Endothelial cell of umbilical vein (primary cell): ENCODE measurements around the gene RNF112. TPM values are rescaled to one million over a fixed set of nuclear protein-coding genes. Genes with fewer than 3 reads are reported as not detected.

Experiments
- BruUV-seq: library from RNA; stranded (reverse); fragments of 400-500 nt; replicated peaks from 2 replicates; lab custom pipeline; 2021; lab: Mats Ljungman, UMichigan
- CTCF ChIA-PET: fragments of 300-600, 350-600 bp; sonication (Branson Sonifier 250); formaldehyde crosslinking; loops from one replicate; lab custom pipeline; 2021; ENCODE audit warnings: antibody characterized with exemption, inconsistent platforms; lab: Charles Lee
- POLR2A ChIA-PET: fragments of 300-600, 350-600 bp; sonication (Branson Sonifier 250); formaldehyde crosslinking; loops from one replicate; lab custom pipeline; 2021; ENCODE audit warnings: antibody characterized with exemption, inconsistent platforms; lab: Charles Lee
- DNase-seq: peaks from one replicate; pipeline ENCODE4 v3.0.0-alpha.2; 2011; ENCODE audit warnings: low read depth, low spot score
- FAIRE-seq: peaks from 2 replicates; lab custom pipeline; 2011; peaks lifted over from hg19 to GRCh38; lab: Jason Lieb, UNC
- H2AFZ ChIP-seq: 2 replicates; pipeline ENCODE4 v1.6.0; 2012; ENCODE audit warnings: low read depth, low read length, control low read depth, inconsistent platforms
- H3K27ac ChIP-seq: 2 replicates; pipeline ENCODE4 v1.5.1; 2011; ENCODE audit warnings: low read depth, mild to moderate bottlenecking, control low read depth, low read length, moderate library complexity; ENCODE audit not compliant: insufficient read depth
- H3K27me3 ChIP-seq, 2 experiments: 2 replicates each; pipeline versions ENCODE4 v1.6.0 to v1.6.1; 2011; ENCODE audit warnings: low read length in 2 of 2, mixed read lengths in 1 of 2; ENCODE audit not compliant: control insufficient read depth in 2 of 2, insufficient read depth in 2 of 2
- H3K36me3 ChIP-seq, 2 experiments: 2 replicates in 1 of 2; 3 replicates in 1 of 2; pipeline ENCODE4 v1.5.1; 2011; ENCODE audit warnings: low read length in 2 of 2, mild to moderate bottlenecking in 1 of 2, moderate library complexity in 1 of 2; ENCODE audit not compliant: control insufficient read depth in 2 of 2, insufficient read depth in 2 of 2; ENCODE audit errors: extremely low read depth in 1 of 2
- H3K4me1 ChIP-seq: 3 replicates; pipeline ENCODE4 v1.5.1; 2011; ENCODE audit warnings: mild to moderate bottlenecking, low read length; ENCODE audit not compliant: control insufficient read depth, insufficient read depth; ENCODE audit errors: extremely low read depth
- H3K4me2 ChIP-seq: 2 replicates; pipeline ENCODE4 v1.6.1; 2011; ENCODE audit warnings: low read length, control low read depth, mixed read lengths; ENCODE audit not compliant: insufficient read depth
- H3K4me3 ChIP-seq, 3 experiments: fragments of 200-600 bp in 1 of 3; sonication (generic), shearing (Covaris generic) in 1 of 3; replicated peaks in 1 of 3; 2 replicates each; pipeline ENCODE4 v1.5.1; 2011 to 2016; ENCODE audit warnings: control low read depth in 3 of 3, low read length in 3 of 3, mild to moderate bottlenecking in 2 of 3, inconsistent platforms in 1 of 3, low read depth in 1 of 3, moderate library complexity in 1 of 3; ENCODE audit not compliant: insufficient read depth in 1 of 3
- H3K79me2 ChIP-seq: 2 replicates; pipeline ENCODE4 v1.6.0; 2012; ENCODE audit warnings: low read length, inconsistent platforms; ENCODE audit not compliant: control insufficient read depth, insufficient read depth
- H3K9ac ChIP-seq: replicated peaks from 2 replicates; pipeline ENCODE3; 2011; ENCODE audit warnings: low read length, control low read depth; ENCODE audit not compliant: insufficient read depth; ENCODE audit errors: extremely low read depth
- H3K9me1 ChIP-seq: replicated peaks from 3 replicates; pipeline ENCODE4 v1.6.0; 2011; ENCODE audit warnings: mild to moderate bottlenecking, low read length; ENCODE audit not compliant: control insufficient read depth, insufficient read depth; ENCODE audit errors: extremely low read depth
- H3K9me3 ChIP-seq: replicated peaks from 2 replicates; pipeline ENCODE4 v1.5.1; 2012; ENCODE audit warnings: low read length, inconsistent platforms; ENCODE audit not compliant: control insufficient read depth, insufficient read depth
- H4K20me1 ChIP-seq: replicated peaks from 2 replicates; pipeline ENCODE3; 2011; ENCODE audit warnings: mild to moderate bottlenecking, low read length; ENCODE audit not compliant: control insufficient read depth, insufficient read depth; ENCODE audit errors: extremely low read depth
- FOS ChIP-seq: IDR thresholded peaks from 2 replicates; pipeline ENCODE4 v1.6.1; 2011; ENCODE audit warnings: mild to moderate bottlenecking, low read length, moderate library complexity, borderline replicate concordance; ENCODE audit not compliant: insufficient read depth
- GATA2 ChIP-seq: IDR thresholded peaks from 2 replicates; pipeline ENCODE4 v1.7.0; 2011; ENCODE audit warnings: low read depth, mild to moderate bottlenecking, moderate library complexity, mixed read lengths, low read length; ENCODE audit not compliant: insufficient read length, insufficient read depth
- MYC ChIP-seq: IDR thresholded peaks from one replicate; pipeline ENCODE4 v1.6.1; 2011; ENCODE audit warnings: mild to moderate bottlenecking, low read depth, low read length
- POLR2A ChIP-seq: IDR thresholded peaks from 2 replicates; pipeline ENCODE4 v1.6.1; 2012; ENCODE audit warnings: low read depth, mild to moderate bottlenecking, control low read depth, low read length
- POLR2AphosphoS5 ChIP-seq: IDR thresholded peaks from 2 replicates; pipeline ENCODE4 v1.6.1; 2012; ENCODE audit warnings: low read depth, mild to moderate bottlenecking, control low read depth, low read length, moderate library complexity; ENCODE audit not compliant: insufficient read depth
- dilution Hi-C: fragments of 300-500 bp; cut with MboI; formaldehyde crosslinking; loops from one replicate; pipeline ENCODE4 v1.15.0; 2019; ENCODE audit warnings: low sequenced_read_pairs; ENCODE audit not compliant: extremely low pct_ligation_motif_present
- intact Hi-C: fragments of 100-400 bp; cut with micrococcal nuclease; formaldehyde crosslinking; loops from one replicate; pipeline ENCODE4 v1.10.0; 2022
- polyA plus RNA-seq, 4 experiments: library from polyadenylated mRNA; depleted of rRNA in 3 of 4; stranded (reverse) in 3 of 4; unstranded in 1 of 4; fragments of >200 nt; gene quantifications; 2 replicates each; pipeline versions ENCODE4 v1.2.1 to v1.2.3, GENCODE V29; 2011 to 2012; ENCODE audit warnings: missing spikeins in 1 of 4
- total RNA-seq: library from RNA; stranded (reverse); gene quantifications from 2 replicates; pipeline ENCODE4 v1.2.3, GENCODE V29; 2021
- TF ChIP-seq, protein P1 (sequence below): IDR thresholded peaks from 2 replicates; pipeline ENCODE4 v1.6.1; 2011; ENCODE audit not compliant: insufficient read depth, insufficient read length

RNF112 gene
- total and polyA plus RNA-seq, 2 donors (not counting 3 experiments of a cell fraction or from before 2014, with no cell fraction given): 0.06 to 0.11 TPM

DNA sequence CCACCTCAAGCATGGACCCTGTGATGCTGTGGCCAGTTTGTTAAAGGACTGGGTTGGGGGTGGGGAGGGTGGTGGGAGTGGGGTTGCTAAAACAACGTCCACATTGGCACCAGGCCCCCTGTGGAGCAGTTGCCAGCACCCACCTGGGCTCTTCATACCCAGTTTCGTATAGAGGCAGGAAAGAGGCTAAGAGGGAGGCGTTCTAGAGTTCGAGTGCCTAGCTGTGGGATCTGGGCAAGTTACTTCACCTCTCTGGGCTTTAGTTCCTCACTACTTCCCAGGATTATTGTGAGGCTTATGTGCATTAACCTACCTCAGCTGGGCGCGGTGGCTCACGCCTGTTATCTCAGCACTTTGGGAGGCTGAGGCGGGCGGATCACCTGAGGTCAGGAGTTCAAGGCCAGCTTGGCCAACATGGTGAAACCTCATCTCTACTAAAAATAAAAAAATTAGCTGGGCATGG lies 25.5 kb upstream of the RNF112 start:
- no peak for DNase-seq
- dilution Hi-C loops: no loop called here
- Histone ChIP-seq H2AFZ (no peak overlapping the region), H3K4me1 (no peaks in the 10 kb centered on the region), H3K9me1 (no peaks in the 10 kb centered on the region), H3K9ac (no peak overlapping the region), H3K36me3 (peaks cover 9 to 29% of the 10 kb centered on the region in 2 experiments), H3K9me3 (no peaks in the 10 kb centered on the region), H3K79me2 (peaks cover 2% of the 10 kb centered on the region), H3K27me3 (peaks cover 6 to 11% of the 10 kb centered on the region in 2 experiments), H4K20me1 (no peaks in the 10 kb centered on the region), H3K4me2 (no peak overlapping the region), H3K27ac (no peak overlapping the region), H3K4me3 (no peak overlapping the region)
- intact Hi-C loops: no loop called here
- TF ChIP-seq GATA2 (no peak), POLR2AphosphoS5 (no peak), FOS (no peak), POLR2A (no peak)
- BruUV-seq: no TSS peak
- no peak for FAIRE-seq
- CTCF ChIA-PET: interaction anchor here (1.4 to 1.8 kb wide), 2 partner anchors 23 to 61 kb away, joined by 5 read pairs; partner anchors contain the start of gene B9D1
- POLR2A ChIA-PET: no interaction called here

DNA sequence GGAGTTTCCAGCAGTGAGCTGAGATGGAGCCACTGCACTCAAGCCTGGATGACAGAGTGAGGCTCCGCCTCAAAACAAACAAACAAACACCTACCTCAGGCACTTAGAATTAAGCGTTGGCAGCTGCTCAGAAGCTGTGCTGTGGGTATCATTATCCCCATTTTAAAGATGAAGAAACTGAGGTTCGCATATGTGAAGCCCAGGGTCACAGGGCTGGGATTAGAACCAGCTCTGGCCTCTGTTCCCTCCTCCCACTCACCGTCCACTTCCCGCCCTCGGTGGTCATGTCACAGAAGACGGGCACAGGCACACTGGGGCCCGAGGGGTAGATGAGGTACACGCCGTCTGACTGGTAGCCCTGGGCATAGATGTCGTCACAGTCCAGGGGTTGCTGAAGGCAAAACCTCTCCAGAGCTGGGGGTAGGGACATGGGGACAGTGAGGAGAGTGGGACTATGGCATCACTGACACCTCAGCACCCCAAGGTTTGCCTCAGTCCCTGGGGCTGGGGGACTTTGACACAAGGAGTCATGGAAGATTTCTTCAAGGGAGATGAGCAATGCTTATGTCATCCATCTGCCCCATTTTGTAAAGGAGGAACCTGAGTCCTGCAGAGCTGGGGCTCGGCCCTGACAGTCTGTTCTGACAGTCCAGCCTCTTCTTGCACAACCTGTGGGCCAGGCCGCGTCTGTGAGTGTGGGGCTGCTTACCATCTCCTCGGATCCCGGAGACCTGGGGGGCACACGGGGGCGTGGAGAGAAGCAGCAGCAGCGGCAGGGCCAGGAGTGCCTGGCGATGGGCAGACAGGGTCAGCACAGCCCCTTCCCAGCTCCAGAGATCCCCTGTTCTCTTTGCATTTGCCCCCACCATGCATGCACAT lies 24.7 kb upstream of the RNF112 start:
- BruUV-seq: no TSS peak

More for the DNA sequence above, 24.7 kb upstream of the RNF112 start:
- TF ChIP-seq, protein P1, sequence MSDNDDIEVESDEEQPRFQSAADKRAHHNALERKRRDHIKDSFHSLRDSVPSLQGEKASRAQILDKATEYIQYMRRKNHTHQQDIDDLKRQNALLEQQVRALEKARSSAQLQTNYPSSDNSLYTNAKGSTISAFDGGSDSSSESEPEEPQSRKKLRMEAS: no peak
- no peak for TF ChIP-seq MYC
- H3K9me1 ChIP-seq: no peaks in the 10 kb centered on the region
- H3K27me3 ChIP-seq: peaks cover 6 to 11% of the 10 kb centered on the region in 2 experiments
- peaks cover 6 to 23% of the 10 kb centered on the region in 2 experiments for H3K36me3 ChIP-seq
- H2AFZ ChIP-seq: no peak overlapping the region
- no peaks in the 10 kb centered on the region for H3K4me1 ChIP-seq
- POLR2A ChIA-PET: interaction anchor here (1.2 kb wide), 1 partner anchor 8 kb away, joined by 3 read pairs; the partner anchor contains the start of gene MAPK7
- no peak overlapping the region for H3K27ac ChIP-seq
- H3K9me3 ChIP-seq: no peaks in the 10 kb centered on the region
- DNase-seq (no peak), FAIRE-seq (no peak)
- no peak overlapping the region for H3K9ac ChIP-seq
- CTCF ChIA-PET: interaction anchor here (0.7 to 1.8 kb wide), 3 partner anchors 8 to 61 kb away, joined by 4 to 5 read pairs (median 5); partner anchors contain the start of genes B9D1 and MAPK7
- H3K79me2 ChIP-seq: no peaks in the 10 kb centered on the region
- H4K20me1 ChIP-seq: no peaks in the 10 kb centered on the region
- intact Hi-C loops: no loop called here
- dilution Hi-C loops: no loop called here
- H3K4me3 ChIP-seq: no peak overlapping the region
- H3K4me2 ChIP-seq: no peak overlapping the region
